ENCODE data around the gene SAPCD1.
A peak's percentile ranks its signal among the peaks of the same experiment; 100 is the strongest.

Gene SAPCD1

GRCh38 chr6:31758281-31758680 is 4.2 kb upstream of the SAPCD1 start:
- no peak for DNase-seq

DNA sequence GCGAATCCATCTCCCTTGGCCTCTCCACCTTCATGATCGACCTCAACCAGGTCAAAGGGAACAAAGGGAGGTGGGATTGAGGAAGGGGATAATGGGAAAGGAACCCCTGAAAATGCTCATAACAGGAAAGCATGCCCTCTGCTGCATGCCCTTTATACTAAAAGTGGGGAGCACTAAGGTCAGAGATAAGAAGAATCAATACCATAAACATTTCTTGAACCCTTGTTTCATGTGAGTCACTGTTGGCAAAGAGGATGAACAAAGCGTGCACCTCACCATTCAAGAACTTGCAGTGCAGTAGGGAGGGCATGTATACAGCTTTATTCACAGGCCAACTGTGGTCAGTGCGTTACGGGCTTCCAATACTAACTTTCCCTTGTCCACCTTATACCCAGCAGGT is 1.7 kb upstream of the SAPCD1 start:
- DNase-seq = no peak

- DNase-seq = no peak
These were observed 1.1 kb upstream of the SAPCD1 start for GRCh38 chr6:31761343-31761742.

- no peak for DNase-seq
These were observed 592 bp downstream of the SAPCD1 start for GRCh38 chr6:31762878-31763618.

- DNase-seq = no peak
These were observed 1.1 kb downstream of the SAPCD1 start for GRCh38 chr6:31763619-31763940.

GRCh38 chr6:31764198-31764597 is 1.7 kb downstream of the SAPCD1 start:
- no peak for DNase-seq

- DNase-seq = no peak
These were observed 3.1 kb downstream of the SAPCD1 start for GRCh38 chr6:31765559-31765909.

DNA sequence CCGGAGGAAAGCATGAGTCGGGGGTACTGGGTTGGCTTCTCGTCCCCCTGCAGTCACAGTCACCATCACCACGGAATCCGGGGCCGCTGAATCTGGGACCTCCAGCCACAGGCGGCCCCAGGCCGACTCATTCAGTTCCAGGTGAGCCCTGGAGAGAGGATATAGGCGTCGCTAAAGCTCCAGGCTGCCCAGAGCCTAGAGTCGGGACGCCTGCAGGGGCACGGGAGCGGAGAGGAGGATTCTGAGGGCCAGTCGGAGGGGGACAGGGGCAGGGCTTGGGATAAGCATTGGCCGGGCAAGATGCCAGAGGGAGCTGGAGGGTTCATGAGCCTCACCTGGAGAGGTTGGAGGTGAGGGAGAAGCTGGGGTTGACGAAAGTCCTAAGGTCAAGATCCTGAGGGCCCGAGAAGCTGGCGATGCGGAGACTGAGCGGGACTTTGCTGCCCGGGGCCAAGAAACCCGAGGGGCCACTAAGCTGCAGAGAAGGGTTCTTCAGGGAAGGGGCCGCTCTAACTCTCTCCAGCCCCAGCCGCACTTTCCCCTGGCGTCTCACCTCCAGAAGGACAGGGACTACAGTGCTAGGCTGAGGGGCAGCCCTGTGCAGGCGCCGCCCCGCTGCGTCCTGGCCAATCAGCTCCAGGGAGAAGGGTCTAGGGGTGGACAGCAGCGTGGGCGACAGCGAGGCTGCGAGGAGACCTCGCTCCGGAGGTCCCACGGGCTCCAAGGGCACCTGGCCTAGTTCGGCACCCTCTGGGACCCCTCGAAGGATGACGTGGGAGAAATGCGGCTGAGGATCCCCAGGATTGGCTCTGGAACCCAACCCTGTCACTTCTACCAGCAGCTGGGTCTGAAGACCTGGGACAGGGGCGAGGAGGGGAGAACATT is 3.7 kb downstream of the SAPCD1 start:
- no peak for DNase-seq

DNA sequence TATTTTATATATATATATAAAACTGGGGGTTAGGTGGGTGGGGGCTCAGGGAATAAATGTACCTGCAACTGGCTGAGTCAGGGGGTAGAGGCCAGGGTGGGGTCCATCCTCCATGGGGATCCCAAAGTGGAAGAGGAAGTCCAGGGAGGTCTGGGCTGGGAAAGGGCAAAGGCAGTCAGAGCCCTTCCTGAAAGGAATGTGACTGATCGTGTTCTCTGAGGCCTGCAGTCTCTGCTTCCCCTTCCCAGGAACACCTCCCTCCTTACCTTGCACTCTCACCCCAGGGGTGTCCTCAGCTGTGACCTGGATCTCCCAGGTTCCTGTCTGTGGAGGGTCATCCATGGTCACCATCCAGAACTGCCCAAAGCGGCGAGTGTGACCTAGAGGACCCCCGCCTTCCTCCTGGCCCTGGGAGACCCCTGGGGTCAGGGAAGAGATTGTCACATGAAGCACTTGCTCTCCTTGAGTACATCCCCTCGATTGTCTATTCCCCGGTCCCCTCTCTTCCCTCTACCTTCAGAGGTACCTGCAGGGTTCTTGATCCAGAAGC is 4.7 kb downstream of the SAPCD1 start:
- no peak for DNase-seq

DNA sequence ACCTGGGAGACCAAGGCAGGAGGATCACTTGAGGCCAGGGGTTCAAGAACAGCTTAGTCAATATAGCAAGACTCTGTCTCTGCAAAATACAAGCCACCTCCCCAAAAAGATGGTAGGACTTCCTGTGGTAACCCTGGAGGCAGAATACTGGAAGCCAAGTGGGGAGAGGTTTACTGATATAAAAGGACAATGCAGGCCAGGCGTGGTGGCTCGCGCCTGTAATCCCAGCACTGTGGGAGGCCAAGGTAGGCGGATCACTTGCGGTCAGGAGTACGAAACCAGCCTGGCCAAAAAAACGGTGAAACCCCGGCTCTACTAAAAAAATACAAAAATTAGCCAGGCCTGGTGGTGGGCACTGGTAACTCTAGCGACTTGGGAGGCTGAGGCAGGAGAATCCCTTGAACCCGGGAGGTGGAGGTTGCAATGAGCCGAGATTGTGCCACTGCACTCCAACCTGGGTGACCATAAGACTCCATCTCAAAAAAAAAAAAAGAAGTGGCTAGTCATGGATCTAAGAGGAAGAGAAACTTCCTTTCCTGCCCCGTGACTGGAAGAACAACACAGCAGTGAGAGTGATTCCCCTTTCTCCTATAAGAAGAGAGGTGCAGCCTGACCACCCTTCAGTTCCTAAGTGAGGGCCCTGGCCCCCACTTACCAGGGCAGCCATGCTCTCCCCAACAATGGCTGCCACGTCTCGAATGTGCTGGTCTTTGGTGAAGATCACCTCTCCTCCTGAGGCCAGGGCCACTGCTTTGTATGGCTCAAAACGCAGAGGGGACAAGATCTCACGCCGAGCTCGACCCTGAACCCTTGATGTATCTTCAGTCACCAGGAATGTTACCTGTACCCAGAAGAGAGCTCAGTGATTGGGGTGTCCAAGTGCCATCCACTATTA is 6.2 kb downstream of the SAPCD1 start:
- DNase-seq = no peak

- DNase-seq = peak; percentile 86
These were observed 7.4 kb downstream of the SAPCD1 start for GRCh38 chr6:31769684-31770371.

DNA sequence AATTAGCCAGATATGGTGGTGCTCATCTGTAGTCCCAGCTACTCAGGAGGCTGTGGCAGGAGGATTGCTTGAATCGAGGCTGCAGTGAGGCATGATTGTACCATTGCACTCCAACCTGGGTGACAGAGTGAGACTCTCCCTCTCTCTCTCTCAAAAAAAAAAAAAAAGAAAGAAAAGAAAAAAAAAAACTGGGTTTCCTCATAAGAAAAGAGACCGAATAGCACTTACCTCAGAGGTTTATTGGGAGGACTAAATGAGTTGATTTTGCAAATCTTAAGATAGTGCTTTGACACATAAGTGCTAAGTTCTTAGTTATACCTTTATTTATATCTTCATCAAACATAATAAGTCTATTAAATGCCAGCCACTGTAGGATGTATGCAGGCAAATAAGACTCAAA is 8.4 kb downstream of the SAPCD1 start:
- DNase-seq = no peak

GRCh38 chr6:31771992-31772358 is 9.5 kb downstream of the SAPCD1 start:
- DNase-seq = no peak

DNA sequence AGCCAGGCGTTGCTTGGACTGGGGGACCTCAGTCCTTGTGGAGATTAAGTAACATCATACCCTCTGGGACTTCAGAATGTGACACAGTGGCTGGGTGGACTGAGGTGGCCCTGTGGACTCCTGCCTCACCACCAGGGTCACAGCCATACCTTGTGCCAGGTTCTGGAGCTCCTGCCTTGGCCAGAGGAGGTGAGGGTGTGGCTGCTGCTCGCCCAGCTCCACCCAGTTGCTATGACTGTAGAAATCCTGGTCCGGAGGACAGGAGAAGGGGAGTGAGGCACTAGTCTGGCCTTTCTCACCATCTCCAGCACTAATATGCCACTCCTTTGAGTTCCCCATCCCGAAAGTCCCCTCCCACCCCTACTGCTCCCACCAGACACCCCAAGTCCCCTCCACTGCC is 12.7 kb downstream of the SAPCD1 start:
- no peak for DNase-seq

DNA sequence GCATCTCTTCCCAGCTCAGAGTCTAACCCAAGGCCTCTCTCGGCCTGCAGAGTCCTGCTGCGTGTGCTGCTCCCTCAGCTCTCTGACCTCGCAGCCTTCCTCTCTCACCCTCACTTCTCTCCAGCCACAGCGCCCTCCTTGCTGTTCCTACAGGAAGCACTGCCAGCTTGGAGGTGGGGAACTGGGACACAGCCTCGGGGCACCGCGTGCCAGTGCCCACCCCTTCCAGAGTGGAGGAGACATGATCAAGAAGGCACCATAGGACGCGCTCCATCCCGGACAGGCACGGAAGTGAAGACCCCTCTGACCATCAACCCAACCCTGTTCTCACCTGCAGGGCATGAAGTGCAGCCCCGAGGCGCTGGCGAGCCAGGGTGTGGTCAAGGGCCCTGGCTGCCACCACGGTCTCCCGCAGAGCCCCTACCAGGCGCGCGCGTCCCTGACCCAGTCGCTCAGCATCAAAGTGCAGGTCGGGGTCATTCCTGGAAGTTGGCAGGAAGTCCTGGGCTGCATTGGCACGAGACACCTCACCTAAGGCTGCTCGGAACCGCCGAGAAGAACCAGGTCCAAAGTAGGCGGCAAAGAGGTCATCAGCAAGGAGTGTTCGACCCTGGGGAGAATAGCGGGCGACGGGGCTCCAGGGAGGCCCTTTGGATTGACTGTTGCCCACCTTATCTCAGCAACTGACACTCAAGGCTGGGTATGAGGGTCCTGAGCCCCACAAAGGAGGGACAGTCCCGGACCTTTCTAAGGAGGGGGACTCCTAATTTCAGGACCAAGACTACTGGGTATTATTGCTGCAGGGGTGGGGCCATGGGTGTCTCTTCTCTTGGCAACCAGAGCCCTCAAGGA is 13.4 kb downstream of the SAPCD1 start:
- DNase-seq = no peak

DNA sequence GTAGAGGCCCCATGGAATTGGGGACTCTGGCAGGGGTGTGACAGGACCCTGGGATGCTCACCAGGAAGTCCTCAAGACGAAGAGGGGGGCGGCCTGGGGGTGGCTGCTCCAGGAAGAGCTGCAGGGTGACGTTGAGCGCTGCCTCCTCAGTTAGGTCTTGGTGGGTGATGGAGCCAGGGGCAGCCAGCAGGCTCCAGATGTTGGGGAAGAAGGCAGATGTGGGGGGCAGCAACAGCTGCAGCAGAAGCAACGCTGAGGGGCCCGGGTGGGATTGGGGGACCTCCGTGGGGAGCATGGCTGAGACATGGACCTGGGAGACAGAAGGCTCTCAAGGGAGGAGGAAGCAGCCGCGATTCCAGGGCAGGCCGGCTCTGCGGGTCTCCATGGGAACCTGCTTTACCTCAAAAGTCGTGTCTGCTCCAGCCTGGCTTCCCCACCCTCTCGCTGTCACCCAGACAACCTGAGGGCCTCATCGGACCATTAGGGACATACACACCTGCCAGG is 14.1 kb downstream of the SAPCD1 start:
- DNase-seq = no peak

DNA sequence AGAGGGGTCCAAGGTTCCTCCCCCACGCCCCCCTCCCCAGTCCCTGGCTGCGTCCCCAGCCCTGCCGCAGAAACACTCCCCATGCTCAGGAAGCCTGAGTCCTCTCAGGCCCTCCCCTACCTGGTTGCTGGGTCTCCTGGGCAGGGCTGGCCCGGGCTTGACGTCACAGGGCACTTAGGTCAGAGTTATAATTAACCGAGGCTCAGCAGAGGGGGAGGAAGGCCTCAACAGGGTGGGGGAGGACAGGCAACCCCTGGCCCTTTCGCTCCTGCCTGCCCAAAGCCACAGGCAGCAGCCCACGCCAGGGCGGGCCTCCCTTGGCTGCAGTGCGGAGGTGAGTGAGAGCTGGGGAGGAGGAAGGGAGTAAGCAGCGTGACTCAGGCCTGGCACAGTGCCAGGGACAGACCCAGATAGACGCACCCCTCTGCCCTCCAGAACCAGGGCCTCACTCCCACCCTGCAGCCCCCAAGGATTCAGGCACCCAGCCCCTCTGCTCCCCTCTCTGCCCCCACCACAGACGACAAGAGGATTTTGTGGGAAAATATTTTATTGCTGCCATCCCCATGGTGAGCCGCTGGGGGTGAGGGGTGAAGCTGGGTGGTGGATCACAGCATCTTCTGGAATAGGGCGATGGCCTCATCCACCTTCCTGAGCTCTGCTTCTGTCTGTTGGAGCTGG is 14.7 kb downstream of the SAPCD1 start, which contains the start of gene VWA7:
Gene VWA7 (minus strand): TSS at position 340 of the 678 bp plus-strand sequence. CDS start 549 bp downstream, outside the sequence.
- DNase-seq = peak; percentile 79

GRCh38 chr6:31777667-31778050 is 15.2 kb downstream of the SAPCD1 start:
- DNase-seq = no peak

GRCh38 chr6:31778193-31778592 is 15.7 kb downstream of the SAPCD1 start:
- DNase-seq = no peak

- DNase-seq = no peak
These were observed 16.8 kb downstream of the SAPCD1 start for GRCh38 chr6:31778999-31779885.

Data from CD4-positive, alpha-beta T cell treated with Interleukin-12 subunit alpha and Interleukin-12 subunit beta, for 1 hour (primary cell).